GM18951 (cell line): ENCODE results near the gene OR4D9.
"Not testable (repeated sequence)": the region's sequence is repeated elsewhere in the genome, so short reads cannot be mapped to it uniquely, and the experiment has no call there.

Source experiments
- POLR2A ChIP-seq: IDR thresholded peaks from 4 replicates; pipeline ENCODE4 v1.6.1; 2011; ENCODE audit warnings: mild to moderate bottlenecking; ENCODE audit not compliant: insufficient read length, insufficient read depth; ENCODE audit errors: extremely low read depth
- in situ Hi-C: fragments of 300-500 bp; cut with MboI; formaldehyde crosslinking; loops from one replicate; pipeline ENCODE4 v1.12.0; 2022; ENCODE audit warnings: low sequenced_read_pairs, mixed read lengths, inconsistent platforms; ENCODE audit not compliant: unreplicated experiment

Gene OR4D9

GRCh38 chr11:59510941-59511589 is at the start of gene OR4D9:
OR4D9 (plus strand) TSS chr11:59511539; CDS start chr11:59514913, 3,374 bp downstream.
- no peak for TF ChIP-seq POLR2A
- in situ Hi-C loops = no loop called here

GRCh38 chr11:59463190-59463641 is 48.1 kb upstream of the OR4D9 start:
- in situ Hi-C loops = no loop called here
- no peak for TF ChIP-seq POLR2A

- in situ Hi-C loops = no loop called here
- no peak for TF ChIP-seq POLR2A
These were observed 38.3 kb upstream of the OR4D9 start, which contains the start of gene OR4D10 for GRCh38 chr11:59473015-59473414. OR4D10 (plus strand) TSS chr11:59473315; CDS start chr11:59477430, 4,115 bp downstream.

- TF ChIP-seq POLR2A = no peak
- in situ Hi-C loops = no loop called here
These were observed 36.2 kb upstream of the OR4D9 start for GRCh38 chr11:59475176-59475575.

- TF ChIP-seq POLR2A = no peak
- in situ Hi-C loops = no loop called here
These were observed 31.4 kb upstream of the OR4D9 start for GRCh38 chr11:59479906-59480305.

- in situ Hi-C loops = no loop called here
- no peak for TF ChIP-seq POLR2A
These were observed 31.0 kb upstream of the OR4D9 start for GRCh38 chr11:59480359-59480758.

GRCh38 chr11:59501931-59502330 is 9.4 kb upstream of the OR4D9 start:
- in situ Hi-C loops = no loop called here
- TF ChIP-seq POLR2A = no peak

- no peak for TF ChIP-seq POLR2A
- in situ Hi-C loops = no loop called here
These were observed 8.1 kb upstream of the OR4D9 start, which contains the start of gene OR4D11 for GRCh38 chr11:59503276-59503675. OR4D11 (plus strand) TSS chr11:59503576; CDS start chr11:59503576, 0 bp downstream.

- TF ChIP-seq POLR2A = no peak
These were observed 336 bp downstream of the OR4D9 start for GRCh38 chr11:59511675-59512074.

GRCh38 chr11:59520139-59520538 is 8.8 kb downstream of the OR4D9 start:
- in situ Hi-C loops = not testable (repeated sequence)

More at GRCh38 chr11:59511675-59512074, 336 bp downstream of the OR4D9 start:
- in situ Hi-C loops = no loop called here

GRCh38 chr11:59520741-59521140 is 9.4 kb downstream of the OR4D9 start:
- no peak for TF ChIP-seq POLR2A
- in situ Hi-C loops = no loop called here

GRCh38 chr11:59523541-59523940 is 12.2 kb downstream of the OR4D9 start:
- in situ Hi-C loops = no loop called here
- TF ChIP-seq POLR2A = no peak

GRCh38 chr11:59528711-59529110 is 17.4 kb downstream of the OR4D9 start:
- in situ Hi-C loops = no loop called here
- TF ChIP-seq POLR2A = no peak

GRCh38 chr11:59532620-59533019 is 21.3 kb downstream of the OR4D9 start:
- no peak for TF ChIP-seq POLR2A
- in situ Hi-C loops = no loop called here
